Upper lobe of left lung (tissue), 4 donors: ENCODE measurements around the gene HDAC2.

Experiments
- CTCF ChIP-seq, 6 experiments: fragments of 450-650 bp in 4 of 6; fragments of 200-600 bp in 2 of 6; sonication (generic) in 2 of 6; IDR thresholded peaks; one replicate each; pipeline ENCODE4 v1.5.1; 2016 to 2019; ENCODE audit warnings: antibody characterized with exemption in 6 of 6
- EP300 ChIP-seq, 4 donors: sonication (generic); formaldehyde crosslinking; IDR thresholded peaks; one replicate each; pipeline ENCODE4 v1.5.1; 2017; ENCODE audit warnings: antibody characterized with exemption in 4 of 4, control low read depth in 2 of 4
- POLR2A ChIP-seq, 4 donors: fragments of 450-650 bp; IDR thresholded peaks; one replicate each; pipeline ENCODE4 v1.5.1; 2016 to 2017; ENCODE audit warnings: antibody characterized with exemption in 4 of 4, mild to moderate bottlenecking in 2 of 4
- POLR2AphosphoS5 ChIP-seq, 2 donors: sonication (generic); formaldehyde crosslinking; IDR thresholded peaks; one replicate each; pipeline ENCODE4 v1.5.1; 2017; ENCODE audit warnings: antibody characterized with exemption in 2 of 2

GRCh38 chr6:113893451-113893850, 77.5 kb downstream of the HDAC2 start:
- TF ChIP-seq POLR2AphosphoS5 (IDR thresholded peaks at IDR 0.05) (no peak), CTCF (IDR thresholded peaks at IDR 0.05) (no peak), POLR2A (IDR thresholded peaks at IDR 0.05) (no peak), EP300 (IDR thresholded peaks at IDR 0.05) (no peak)
